ENCODE measurements around the gene ATG2A. TPM values are rescaled to one million over a fixed set of nuclear protein-coding genes. Genes with fewer than 3 reads are reported as not detected.

The ATG2A gene
- total RNA-seq, 1 donor from 2014 or later: 22.4 TPM

- no peak overlapping the region for H3K4me3 Mint-ChIP-seq (ENCODE audit: unreplicated experiment)
- no peak overlapping the region for H3K27ac Mint-ChIP-seq (ENCODE audit: unreplicated experiment)
- no peaks in the 10 kb centered on the region for H3K9me3 Mint-ChIP-seq (ENCODE audit: unreplicated experiment)
- no peak for TF ChIP-seq CTCF (IDR thresholded peaks at IDR 0.05; ENCODE audit: unreplicated experiment)
- no peak for DNase-seq (ENCODE audit: low spot score)
- peaks cover 6% of the 10 kb centered on the region for H3K4me1 Mint-ChIP-seq (ENCODE audit: unreplicated experiment)
- peaks cover 7% of the 10 kb centered on the region for H3K27me3 Mint-ChIP-seq (ENCODE audit: unreplicated experiment)
- peaks cover 13% of the 10 kb centered on the region for H3K36me3 Mint-ChIP-seq (ENCODE audit: low read depth, unreplicated experiment)
Observed at GRCh38 chr11:64857485-64857884, 59.5 kb downstream of the ATG2A start.

- H3K36me3 Mint-ChIP-seq (ENCODE audit: low read depth, unreplicated experiment): peaks cover 13% of the 10 kb centered on the region
- no peak for TF ChIP-seq CTCF (IDR thresholded peaks at IDR 0.05; ENCODE audit: unreplicated experiment)
- no peak overlapping the region for H3K27ac Mint-ChIP-seq (ENCODE audit: unreplicated experiment)
- H3K27me3 Mint-ChIP-seq (ENCODE audit: unreplicated experiment): peaks cover 7% of the 10 kb centered on the region
- H3K4me1 Mint-ChIP-seq (ENCODE audit: unreplicated experiment): peaks cover 2% of the 10 kb centered on the region
- no peak for DNase-seq (ENCODE audit: low spot score)
- H3K9me3 Mint-ChIP-seq (ENCODE audit: unreplicated experiment): no peaks in the 10 kb centered on the region
- no peak overlapping the region for H3K4me3 Mint-ChIP-seq (ENCODE audit: unreplicated experiment)
Observed at GRCh38 chr11:64856382-64857227, 60.4 kb downstream of the ATG2A start.

- H3K9me3 Mint-ChIP-seq (ENCODE audit: unreplicated experiment): no peaks in the 10 kb centered on the region
- H3K4me3 Mint-ChIP-seq (ENCODE audit: unreplicated experiment): peak overlapping the region; percentile 34
- peaks cover 13% of the 10 kb centered on the region for H3K36me3 Mint-ChIP-seq (ENCODE audit: low read depth, unreplicated experiment)
- H3K27me3 Mint-ChIP-seq (ENCODE audit: unreplicated experiment): peaks cover 7% of the 10 kb centered on the region
- peaks cover 3% of the 10 kb centered on the region for H3K4me1 Mint-ChIP-seq (ENCODE audit: unreplicated experiment)
- no peak overlapping the region for H3K27ac Mint-ChIP-seq (ENCODE audit: unreplicated experiment)
- no peak for DNase-seq (ENCODE audit: low spot score)
- no peak for TF ChIP-seq CTCF (IDR thresholded peaks at IDR 0.05; ENCODE audit: unreplicated experiment)
Observed at GRCh38 chr11:64855596-64856304, 61.3 kb downstream of the ATG2A start.

GRCh38 chr11:64854534-64855502, 62.2 kb downstream of the ATG2A start:
- TF ChIP-seq CTCF (IDR thresholded peaks at IDR 0.05; ENCODE audit: unreplicated experiment): no peak
- H3K4me1 Mint-ChIP-seq (ENCODE audit: unreplicated experiment): peaks cover 3% of the 10 kb centered on the region
- H3K27ac Mint-ChIP-seq (ENCODE audit: unreplicated experiment): no peak overlapping the region
- H3K36me3 Mint-ChIP-seq (ENCODE audit: low read depth, unreplicated experiment): peaks cover 8% of the 10 kb centered on the region
- H3K9me3 Mint-ChIP-seq (ENCODE audit: unreplicated experiment): no peaks in the 10 kb centered on the region
- H3K27me3 Mint-ChIP-seq (ENCODE audit: unreplicated experiment): peaks cover 10% of the 10 kb centered on the region
- DNase-seq (ENCODE audit: low spot score): no peak
- peak overlapping the region; percentile 34 for H3K4me3 Mint-ChIP-seq (ENCODE audit: unreplicated experiment)

All from endothelial cell (in vitro differentiated cells).